Endothelial cell of umbilical vein (primary cell): ENCODE measurements around the gene CNDP2.

Source experiments
- CTCF ChIP-seq, 2 donors: IDR thresholded peaks; 1 replicate in 1 of 2; 2 replicates in 1 of 2; pipeline ENCODE4 v1.5.1; 2011; ENCODE audit warnings: low read length in 2 of 2, mild to moderate bottlenecking in 2 of 2, moderate library complexity in 2 of 2, control low read depth in 1 of 2, inconsistent platforms in 1 of 2, low read depth in 1 of 2; ENCODE audit not compliant: insufficient read depth in 1 of 2; ENCODE audit errors: extremely low read depth in 1 of 2
- EZH2 ChIP-seq: IDR thresholded peaks from 2 replicates; pipeline ENCODE4 v1.6.1; 2012; ENCODE audit warnings: borderline replicate concordance, low read depth, mild to moderate bottlenecking, moderate library complexity, low read length, inconsistent platforms; ENCODE audit not compliant: severe bottlenecking
- MYC ChIP-seq: IDR thresholded peaks from one replicate; pipeline ENCODE4 v1.6.1; 2011; ENCODE audit warnings: mild to moderate bottlenecking, low read depth, low read length
- POLR2A ChIP-seq: IDR thresholded peaks from 2 replicates; pipeline ENCODE4 v1.6.1; 2012; ENCODE audit warnings: low read depth, mild to moderate bottlenecking, control low read depth, low read length
- POLR2AphosphoS5 ChIP-seq: IDR thresholded peaks from 2 replicates; pipeline ENCODE4 v1.6.1; 2012; ENCODE audit warnings: low read depth, mild to moderate bottlenecking, control low read depth, low read length, moderate library complexity; ENCODE audit not compliant: insufficient read depth

DNA sequence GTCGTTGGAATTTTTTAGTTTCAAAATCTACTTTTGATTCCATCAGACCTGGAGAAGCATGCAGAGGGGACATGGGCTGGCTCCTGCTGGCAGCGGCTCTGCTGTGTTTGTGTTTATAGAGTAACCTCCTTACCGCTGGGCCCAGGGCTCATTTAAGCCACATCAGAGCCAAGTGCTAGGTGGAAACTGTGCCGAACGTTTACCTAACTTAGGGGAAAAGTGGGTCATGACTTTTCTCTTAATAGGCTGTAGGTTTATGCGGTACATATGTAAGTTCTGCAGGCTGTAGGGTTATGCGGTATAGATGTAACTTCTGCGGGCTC is 17.7 kb downstream of the CNDP2 start:
- TF ChIP-seq CTCF (IDR thresholded peaks at IDR 0.05; ENCODE audit: extremely low read depth in 1 of 2, insufficient read depth in 1 of 2, low read depth in 1 of 2, low read length in 2 of 2) = no peak
- no peak for TF ChIP-seq EZH2
- no peak for TF ChIP-seq MYC
- TF ChIP-seq POLR2AphosphoS5 = no peak
- TF ChIP-seq POLR2A = no peak
